WTC11 (cell line): ENCODE measurements around the gene WDR64. TPM values are rescaled to one million over a fixed set of nuclear protein-coding genes. Genes with fewer than 3 reads are reported as not detected.

Experiments
- ELF4 ChIP-seq: sonication (generic); formaldehyde crosslinking; IDR thresholded peaks from 2 replicates; pipeline ENCODE4 v1.8.1; 2022; ENCODE audit warnings: low read depth, mild to moderate bottlenecking, moderate library complexity, missing genetic modification reagents
- EMX1 ChIP-seq: fragments of 250-450 bp; sonication (Bioruptor Pico); IDR thresholded peaks from 2 replicates; pipeline ENCODE4 v1.8.0; 2021; ENCODE audit warnings: mild to moderate bottlenecking
- ESRRA ChIP-seq: sonication (generic); formaldehyde crosslinking; IDR thresholded peaks from 2 replicates; pipeline ENCODE4 v1.8.1; 2022; ENCODE audit warnings: mild to moderate bottlenecking, missing genetic modification reagents, borderline replicate concordance
- FOXK1 ChIP-seq: sonication (generic); formaldehyde crosslinking; IDR thresholded peaks from 2 replicates; pipeline ENCODE4 v1.8.0; 2022; ENCODE audit warnings: mild to moderate bottlenecking, moderate library complexity, missing genetic modification reagents
- GABPB1 ChIP-seq: sonication (generic); formaldehyde crosslinking; IDR thresholded peaks from 2 replicates; pipeline ENCODE4 v1.8.1; 2023; ENCODE audit warnings: mild to moderate bottlenecking, missing genetic modification reagents
- NR2C2 ChIP-seq: sonication (generic); formaldehyde crosslinking; IDR thresholded peaks from 2 replicates; pipeline ENCODE4 v1.8.0; 2022; ENCODE audit warnings: mild to moderate bottlenecking, missing genetic modification reagents
- OVOL2 ChIP-seq: fragments of 250-450 bp; sonication (Bioruptor Pico); IDR thresholded peaks from 2 replicates; pipeline ENCODE4 v1.9.0; 2021; ENCODE audit warnings: mild to moderate bottlenecking, borderline replicate concordance
- PRDM15 ChIP-seq: sonication (generic); formaldehyde crosslinking; IDR thresholded peaks from 2 replicates; pipeline ENCODE4 v1.8.0; 2022; ENCODE audit warnings: missing genetic modification reagents
- SP1 ChIP-seq: sonication (generic); formaldehyde crosslinking; conservative IDR thresholded peaks from 2 replicates; pipeline ENCODE4 v1.8.1; 2022; ENCODE audit warnings: missing genetic modification reagents
- TEAD1 ChIP-seq: sonication (generic); formaldehyde crosslinking; IDR thresholded peaks from 2 replicates; pipeline ENCODE4 v1.8.0; 2022; ENCODE audit warnings: mild to moderate bottlenecking, missing genetic modification reagents
- ZNF317 ChIP-seq: sonication (generic); formaldehyde crosslinking; IDR thresholded peaks from 2 replicates; pipeline ENCODE4 v1.8.1; 2023; ENCODE audit warnings: low read depth, mild to moderate bottlenecking, moderate library complexity, missing genetic modification reagents, borderline replicate concordance
- ZNF512 ChIP-seq: sonication (generic); formaldehyde crosslinking; IDR thresholded peaks from 2 replicates; pipeline ENCODE4 v1.8.1; 2022; ENCODE audit warnings: missing genetic modification reagents, borderline replicate concordance
- total RNA-seq: library from RNA; stranded (reverse); gene quantifications from 3 replicates; pipeline ENCODE4 v1.2.3, GENCODE V29; 2021
- TF ChIP-seq, protein P1 (sequence below): fragments of 250-450 bp; sonication (Bioruptor Pico); IDR thresholded peaks from 2 replicates; pipeline ENCODE4 v1.9.0; 2021; ENCODE audit warnings: mild to moderate bottlenecking
- TF ChIP-seq, protein P2 (sequence below): sonication (generic); formaldehyde crosslinking; IDR thresholded peaks from 2 replicates; pipeline ENCODE4 v1.8.1; 2022; ENCODE audit warnings: mild to moderate bottlenecking, moderate library complexity, missing genetic modification reagents
- TF ChIP-seq, protein P3 (sequence below): sonication (generic); formaldehyde crosslinking; IDR thresholded peaks from 2 replicates; pipeline ENCODE4 v1.8.1; 2023; ENCODE audit warnings: mild to moderate bottlenecking, missing genetic modification reagents
- TF ChIP-seq, protein P4 (sequence below): sonication (generic); formaldehyde crosslinking; IDR thresholded peaks from 2 replicates; pipeline ENCODE4 v1.8.0; 2023; ENCODE audit warnings: missing genetic modification reagents

WDR64 gene
- total RNA-seq, 1 experiment from 2014 or later = not detected

GRCh38 chr1:241701483-241702295, 49.6 kb downstream of the WDR64 start (continued):
- TF ChIP-seq PRDM15 (CRISPR knock-in tag) (no peak), ESRRA (CRISPR knock-in tag) (no peak), ZNF512 (CRISPR knock-in tag) (no peak), EMX1 (CRISPR knock-in tag) (no peak), SP1 (CRISPR knock-in tag) (no peak), GABPB1 (no peak), TEAD1 (CRISPR knock-in tag) (no peak), OVOL2 (CRISPR knock-in tag) (no peak), ZNF317 (no peak), NR2C2 (CRISPR knock-in tag) (no peak), FOXK1 (no peak), ELF4 (CRISPR knock-in tag) (no peak)
- TF ChIP-seq, protein P1, sequence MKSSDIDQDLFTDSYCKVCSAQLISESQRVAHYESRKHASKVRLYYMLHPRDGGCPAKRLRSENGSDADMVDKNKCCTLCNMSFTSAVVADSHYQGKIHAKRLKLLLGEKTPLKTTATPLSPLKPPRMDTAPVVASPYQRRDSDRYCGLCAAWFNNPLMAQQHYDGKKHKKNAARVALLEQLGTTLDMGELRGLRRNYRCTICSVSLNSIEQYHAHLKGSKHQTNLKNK (CRISPR knock-in tag) = no peak
- TF ChIP-seq, protein P2, sequence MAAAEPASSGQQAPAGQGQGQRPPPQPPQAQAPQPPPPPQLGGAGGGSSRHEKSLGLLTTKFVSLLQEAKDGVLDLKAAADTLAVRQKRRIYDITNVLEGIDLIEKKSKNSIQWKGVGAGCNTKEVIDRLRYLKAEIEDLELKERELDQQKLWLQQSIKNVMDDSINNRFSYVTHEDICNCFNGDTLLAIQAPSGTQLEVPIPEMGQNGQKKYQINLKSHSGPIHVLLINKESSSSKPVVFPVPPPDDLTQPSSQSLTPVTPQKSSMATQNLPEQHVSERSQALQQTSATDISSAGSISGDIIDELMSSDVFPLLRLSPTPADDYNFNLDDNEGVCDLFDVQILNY (CRISPR knock-in tag) = no peak
- TF ChIP-seq, protein P3, sequence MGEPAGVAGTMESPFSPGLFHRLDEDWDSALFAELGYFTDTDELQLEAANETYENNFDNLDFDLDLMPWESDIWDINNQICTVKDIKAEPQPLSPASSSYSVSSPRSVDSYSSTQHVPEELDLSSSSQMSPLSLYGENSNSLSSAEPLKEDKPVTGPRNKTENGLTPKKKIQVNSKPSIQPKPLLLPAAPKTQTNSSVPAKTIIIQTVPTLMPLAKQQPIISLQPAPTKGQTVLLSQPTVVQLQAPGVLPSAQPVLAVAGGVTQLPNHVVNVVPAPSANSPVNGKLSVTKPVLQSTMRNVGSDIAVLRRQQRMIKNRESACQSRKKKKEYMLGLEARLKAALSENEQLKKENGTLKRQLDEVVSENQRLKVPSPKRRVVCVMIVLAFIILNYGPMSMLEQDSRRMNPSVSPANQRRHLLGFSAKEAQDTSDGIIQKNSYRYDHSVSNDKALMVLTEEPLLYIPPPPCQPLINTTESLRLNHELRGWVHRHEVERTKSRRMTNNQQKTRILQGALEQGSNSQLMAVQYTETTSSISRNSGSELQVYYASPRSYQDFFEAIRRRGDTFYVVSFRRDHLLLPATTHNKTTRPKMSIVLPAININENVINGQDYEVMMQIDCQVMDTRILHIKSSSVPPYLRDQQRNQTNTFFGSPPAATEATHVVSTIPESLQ = no peak
- TF ChIP-seq, protein P4, sequence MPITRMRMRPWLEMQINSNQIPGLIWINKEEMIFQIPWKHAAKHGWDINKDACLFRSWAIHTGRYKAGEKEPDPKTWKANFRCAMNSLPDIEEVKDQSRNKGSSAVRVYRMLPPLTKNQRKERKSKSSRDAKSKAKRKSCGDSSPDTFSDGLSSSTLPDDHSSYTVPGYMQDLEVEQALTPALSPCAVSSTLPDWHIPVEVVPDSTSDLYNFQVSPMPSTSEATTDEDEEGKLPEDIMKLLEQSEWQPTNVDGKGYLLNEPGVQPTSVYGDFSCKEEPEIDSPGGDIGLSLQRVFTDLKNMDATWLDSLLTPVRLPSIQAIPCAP (CRISPR knock-in tag) = no peak
- TF ChIP-seq, all 79 proteins: peak for 0
